NCI-H1092 treated with DMSO at 0.1 percent for 48 hours (cell line): Measurements from ENCODE around the gene RNF168.
"Not testable (repeated sequence)": the region's sequence is repeated elsewhere in the genome, so short reads cannot be mapped to it uniquely, and the experiment has no call there.

Source experiments
- DNase-seq: peaks from one replicate; lab custom pipeline; 2025; lab: John Stamatoyannopoulos, UW

The RNF168 gene

GRCh38 chr3:196471551-196471950, 32.0 kb downstream of the RNF168 start:
- DNase-seq, result no peak

GRCh38 chr3:196470182-196470581, 33.4 kb downstream of the RNF168 start:
- not testable (repeated sequence) for DNase-seq

- DNase-seq, result no peak
Observed at GRCh38 chr3:196463804-196464203, 39.8 kb downstream of the RNF168 start.

DNA sequence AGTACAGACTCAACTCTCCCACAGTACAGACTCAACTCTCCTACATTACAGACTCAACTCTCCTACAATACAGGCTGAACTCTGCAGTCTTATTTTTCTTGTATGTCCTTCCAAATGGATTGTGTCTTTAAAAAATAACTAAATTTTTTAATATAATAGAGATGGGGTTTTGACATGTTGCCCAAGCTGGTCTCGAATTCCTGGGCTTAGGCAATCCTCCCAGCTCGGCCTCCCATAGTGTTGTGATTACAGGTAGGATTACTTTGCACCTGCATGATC, 40.2 kb downstream of the RNF168 start:
- no peak for DNase-seq

DNA sequence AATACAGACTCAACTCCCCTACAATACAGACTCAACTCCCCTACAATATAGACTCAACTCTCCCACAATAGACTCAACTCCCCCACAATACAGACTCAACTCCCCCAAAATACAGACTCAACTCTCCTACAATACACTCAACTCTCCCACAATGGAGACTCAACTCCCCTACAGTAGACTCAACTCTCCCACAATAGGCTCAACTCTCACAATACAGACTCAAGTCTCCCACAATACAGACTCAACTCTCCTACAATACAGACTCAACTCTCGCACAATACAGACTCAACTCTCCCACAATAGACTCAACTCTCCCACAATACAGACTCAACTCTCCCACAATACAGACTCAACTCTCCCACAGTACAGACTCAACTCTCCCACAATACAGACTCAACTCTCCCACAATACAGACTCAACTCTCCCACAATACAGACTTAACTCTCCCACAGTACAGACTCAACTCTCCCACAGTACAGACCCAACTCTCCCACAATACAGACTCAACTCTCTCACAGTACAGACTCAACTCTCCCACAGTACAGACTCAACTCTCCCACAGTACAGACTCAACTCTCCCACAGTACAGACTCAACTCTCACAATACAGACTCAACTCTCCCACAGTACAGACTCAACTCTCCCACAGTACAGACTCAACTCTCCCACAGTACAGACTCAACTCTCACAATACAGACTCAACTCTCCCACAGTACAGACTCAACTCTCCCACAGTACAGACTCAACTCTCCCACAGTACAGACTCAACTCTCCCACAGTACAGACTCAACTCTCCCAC, 40.7 kb downstream of the RNF168 start:
- not testable (repeated sequence) for DNase-seq

DNA sequence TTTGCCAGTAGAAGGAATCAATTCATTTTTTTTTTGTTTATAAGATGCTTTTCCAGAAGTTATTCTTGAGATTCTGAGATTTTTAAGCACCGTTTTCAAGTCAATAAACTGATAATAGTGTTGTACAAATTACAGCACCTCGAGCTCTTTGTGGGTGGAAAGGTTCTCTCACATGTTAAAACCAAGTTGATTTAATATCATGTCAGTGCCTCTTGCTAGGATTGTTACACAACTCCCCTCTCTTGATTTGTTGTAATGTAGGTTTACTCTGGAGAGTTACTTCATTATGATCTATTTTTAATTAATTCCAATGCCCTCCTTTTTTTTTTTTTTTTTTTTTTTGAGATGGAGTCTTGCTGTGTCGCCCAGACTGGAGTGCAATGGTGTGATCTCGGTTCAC, 45.5 kb downstream of the RNF168 start:
- DNase-seq, result no peak

GRCh38 chr3:196457470-196457869, 46.1 kb downstream of the RNF168 start:
- DNase-seq, result not testable (repeated sequence)

DNA sequence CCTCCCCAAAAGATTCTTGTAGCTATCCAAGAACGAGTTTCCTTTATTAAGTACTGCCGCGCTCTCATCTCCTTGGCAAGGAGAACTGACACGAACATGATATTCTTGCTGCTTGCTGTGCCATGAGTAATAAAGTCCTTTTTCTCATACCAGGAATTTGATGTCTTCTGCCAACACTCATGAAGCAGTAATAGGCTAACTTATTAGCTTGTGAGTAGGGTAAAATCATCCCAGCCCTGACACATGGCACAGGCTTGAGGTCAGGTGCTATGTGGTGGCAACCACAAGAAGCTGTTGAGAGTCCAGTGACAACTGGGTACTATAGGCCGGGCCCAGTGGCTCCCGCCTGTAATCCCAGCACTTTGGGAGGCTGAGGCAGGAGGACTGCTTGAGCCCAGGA, 48.6 kb downstream of the RNF168 start:
- DNase-seq, result no peak

DNA sequence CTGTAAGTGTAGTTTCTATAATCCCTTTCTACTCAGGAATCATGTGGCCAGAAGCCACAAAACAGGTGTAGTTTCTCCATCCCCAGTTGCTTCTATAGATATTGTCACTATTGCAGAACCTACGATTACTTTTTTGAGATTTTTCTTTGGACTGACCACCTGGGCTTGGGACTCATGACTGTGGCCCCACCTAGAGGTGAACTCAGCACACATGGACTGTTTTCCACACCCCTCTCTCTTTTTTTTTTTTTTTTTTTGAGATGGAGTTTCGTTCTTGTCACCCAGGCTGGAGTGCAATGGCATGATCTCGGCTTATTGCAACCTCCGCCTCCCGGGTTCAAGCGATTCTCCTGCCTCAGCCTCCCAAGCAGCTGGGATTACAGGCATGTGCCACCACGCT, 58.2 kb downstream of the RNF168 start:
- DNase-seq, result not testable (repeated sequence)

GRCh38 chr3:196444500-196444894, 59.1 kb downstream of the RNF168 start:
- DNase-seq, result no peak

- no peak for DNase-seq
Observed at GRCh38 chr3:196440696-196441095, 62.9 kb downstream of the RNF168 start.

DNA sequence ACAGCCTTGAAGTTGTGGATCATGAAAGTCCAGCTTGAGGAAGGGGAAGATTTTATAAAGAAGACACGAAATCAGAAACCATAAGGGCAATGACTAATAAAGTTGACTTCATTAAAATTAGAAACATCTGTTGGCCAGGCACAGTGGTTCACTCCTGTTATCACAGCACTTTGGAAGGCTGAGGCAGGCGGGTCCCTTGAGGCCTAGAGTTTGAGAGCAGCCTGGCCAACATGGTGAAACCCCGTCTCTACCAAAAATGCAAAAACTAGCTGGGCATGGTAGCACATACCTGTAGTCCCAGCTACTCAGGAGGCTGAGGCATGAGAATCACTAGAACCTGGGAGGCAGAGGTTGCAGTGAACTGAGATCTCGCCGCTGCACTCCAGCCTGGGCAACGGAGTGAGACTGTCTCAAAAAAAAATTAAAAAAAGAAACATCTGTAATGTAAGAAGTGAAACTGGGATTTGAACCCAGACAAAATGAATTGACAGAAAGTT, 63.5 kb downstream of the RNF168 start:
- DNase-seq, result no peak

- peak; percentile 95 for DNase-seq
Observed at GRCh38 chr3:196432137-196432879, 71.3 kb downstream of the RNF168 start, which contains the start of gene UBXN7. TSS of gene UBXN7 (minus strand) at chr3:196432427. CDS start at chr3:196432399, 28 bp downstream.

GRCh38 chr3:196431181-196432136, 72.1 kb downstream of the RNF168 start:
- DNase-seq, result peak; percentile 15

GRCh38 chr3:196428041-196428440, 75.5 kb downstream of the RNF168 start:
- no peak for DNase-seq

DNA sequence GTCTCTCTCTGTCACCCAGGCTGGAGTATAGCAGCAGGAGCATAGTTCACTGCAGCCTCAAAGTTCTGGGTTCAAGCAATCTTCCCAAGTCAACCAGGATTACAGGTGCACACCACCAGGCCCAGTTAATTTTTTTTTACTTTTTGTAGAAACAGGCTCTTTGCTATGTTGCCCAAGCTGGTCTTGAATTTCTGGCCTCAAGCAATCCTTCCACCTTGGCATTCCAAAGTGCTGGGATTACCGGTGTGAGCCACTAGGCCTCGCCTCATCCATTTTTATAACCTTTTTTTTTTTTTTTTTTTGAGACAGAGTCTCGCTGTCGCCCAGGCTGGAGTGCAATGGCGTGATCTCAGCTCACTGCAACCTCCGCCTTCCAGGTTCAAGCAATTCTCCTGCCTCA, 79.1 kb downstream of the RNF168 start:
- DNase-seq, result not testable (repeated sequence)

GRCh38 chr3:196423044-196423781, 80.4 kb downstream of the RNF168 start:
- peak; percentile 66 for DNase-seq

GRCh38 chr3:196421668-196422067, 81.9 kb downstream of the RNF168 start:
- not testable (repeated sequence) for DNase-seq

DNA sequence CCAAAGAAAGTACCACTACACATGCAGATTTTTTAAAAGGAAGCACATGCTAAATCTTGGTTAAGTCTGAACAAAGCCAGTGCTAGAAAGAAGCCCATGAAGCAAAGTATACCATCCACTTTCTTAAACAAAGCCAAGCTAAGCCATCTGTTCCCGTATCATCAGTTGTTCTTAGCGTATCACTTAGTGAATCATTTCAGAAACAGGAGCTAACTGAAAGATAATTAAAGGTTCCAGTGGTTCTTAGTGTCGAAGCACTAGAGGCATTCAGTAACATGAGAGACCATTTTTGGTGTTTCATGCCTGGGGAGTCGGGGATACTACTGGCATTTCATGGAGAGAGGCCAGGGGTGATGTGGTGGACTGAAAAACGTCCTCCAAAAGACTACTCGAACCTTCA, 84.2 kb downstream of the RNF168 start:
- no peak for DNase-seq
